ENCODE data around the gene ENPP6.

DNA sequence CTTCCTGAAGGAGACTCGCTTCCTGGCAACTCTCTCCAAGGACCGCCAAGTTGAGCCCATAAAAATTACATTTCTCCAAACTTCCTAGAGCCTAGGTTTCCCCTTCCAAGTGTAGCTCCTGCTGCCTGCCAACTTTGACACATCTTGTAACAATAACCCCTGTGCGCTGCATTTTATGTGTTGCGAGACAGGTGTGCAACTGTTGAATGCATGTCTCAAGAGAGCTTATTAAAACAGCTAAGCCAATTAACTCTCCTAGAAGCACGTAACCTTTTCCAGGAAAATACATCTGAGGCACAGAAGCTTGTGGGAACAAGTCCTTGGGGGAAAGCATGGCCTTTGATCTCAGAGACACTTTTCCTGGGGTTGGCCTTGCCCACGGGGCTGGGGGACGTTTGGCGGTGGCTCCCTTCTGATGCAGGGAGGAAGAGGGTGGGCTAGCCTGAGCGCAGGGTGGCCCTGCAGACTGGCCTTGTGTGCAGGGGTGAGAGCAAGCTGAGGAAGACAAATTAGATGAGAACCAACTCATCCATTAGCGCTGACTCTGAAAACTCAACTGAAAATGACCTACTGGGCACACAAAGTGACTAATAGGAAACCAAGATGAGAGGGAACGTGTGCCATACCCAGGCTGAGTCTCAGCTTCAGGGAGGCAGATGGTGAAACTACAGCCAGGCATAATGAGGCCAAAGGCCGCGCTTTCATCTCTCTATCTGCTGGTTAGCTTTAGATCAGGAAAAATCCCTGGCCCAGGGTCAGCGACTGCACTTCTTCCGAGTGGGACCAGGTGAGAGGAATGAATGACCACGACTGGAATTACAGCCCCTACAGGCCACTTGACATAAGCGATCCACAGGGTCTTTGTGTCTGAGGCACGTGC is 75.3 kb downstream of the ENPP6 start:
- TF ChIP-seq, protein P1, sequence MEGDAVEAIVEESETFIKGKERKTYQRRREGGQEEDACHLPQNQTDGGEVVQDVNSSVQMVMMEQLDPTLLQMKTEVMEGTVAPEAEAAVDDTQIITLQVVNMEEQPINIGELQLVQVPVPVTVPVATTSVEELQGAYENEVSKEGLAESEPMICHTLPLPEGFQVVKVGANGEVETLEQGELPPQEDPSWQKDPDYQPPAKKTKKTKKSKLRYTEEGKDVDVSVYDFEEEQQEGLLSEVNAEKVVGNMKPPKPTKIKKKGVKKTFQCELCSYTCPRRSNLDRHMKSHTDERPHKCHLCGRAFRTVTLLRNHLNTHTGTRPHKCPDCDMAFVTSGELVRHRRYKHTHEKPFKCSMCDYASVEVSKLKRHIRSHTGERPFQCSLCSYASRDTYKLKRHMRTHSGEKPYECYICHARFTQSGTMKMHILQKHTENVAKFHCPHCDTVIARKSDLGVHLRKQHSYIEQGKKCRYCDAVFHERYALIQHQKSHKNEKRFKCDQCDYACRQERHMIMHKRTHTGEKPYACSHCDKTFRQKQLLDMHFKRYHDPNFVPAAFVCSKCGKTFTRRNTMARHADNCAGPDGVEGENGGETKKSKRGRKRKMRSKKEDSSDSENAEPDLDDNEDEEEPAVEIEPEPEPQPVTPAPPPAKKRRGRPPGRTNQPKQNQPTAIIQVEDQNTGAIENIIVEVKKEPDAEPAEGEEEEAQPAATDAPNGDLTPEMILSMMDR (conservative IDR thresholded peaks at IDR 0.05; ENCODE audit: low read depth, low read length) = no peak
- no peak for TF ChIP-seq EZH2phosphoT487 (IDR thresholded peaks at IDR 0.05; ENCODE audit: borderline replicate concordance, low read length)
- TF ChIP-seq EZH2 (IDR thresholded peaks at IDR 0.05; ENCODE audit: low read length, unreplicated experiment) = no peak

Measured in PC-3 (cell line).